HFFc6 (cell line): ENCODE results near the gene PRUNE2. TPM values are rescaled to one million over a fixed set of nuclear protein-coding genes. Genes with fewer than 3 reads are reported as not detected.

Experiments used
- DNase-seq: peaks from one replicate; pipeline ENCODE4 v3.0.0-alpha.2; 2018
- H3K27ac Mint-ChIP-seq: 2 replicates; pipeline ENCODE4 v1.8.0; 2020; ENCODE audit warnings: mild to moderate bottlenecking, mixed read lengths
- H3K27me3 Mint-ChIP-seq: 2 replicates; pipeline ENCODE4 v1.8.0; 2021; ENCODE audit warnings: mild to moderate bottlenecking, moderate library complexity, mixed read lengths; ENCODE audit not compliant: insufficient read depth
- H3K36me3 Mint-ChIP-seq: 2 replicates; pipeline ENCODE4 v1.8.0; 2021; ENCODE audit warnings: low read depth, mixed read lengths
- H3K4me1 Mint-ChIP-seq: 2 replicates; pipeline ENCODE4 v1.8.0; 2020; ENCODE audit warnings: low read depth, mixed read lengths
- H3K4me3 Mint-ChIP-seq: 2 replicates; pipeline ENCODE4 v1.8.0; 2020; ENCODE audit warnings: mild to moderate bottlenecking, moderate library complexity, mixed read lengths
- H3K9me3 Mint-ChIP-seq: 2 replicates; pipeline ENCODE4 v1.8.0; 2020; ENCODE audit warnings: mild to moderate bottlenecking, mixed read lengths
- total RNA-seq, 6 experiments: library from RNA; stranded (reverse); fragmentation: NEBNext Ultra II Directional; extraction: Animal tissue kit (Norgen Biotek cat#: 25700); gene quantifications; 2 replicates in 1 of 6; 3 replicates in 5 of 6; pipeline ENCODE4 v1.2.3, GENCODE V29; 2021
- TF ChIP-seq, protein P1 (sequence below): fragments of 200-600 bp; sonication (generic); IDR thresholded peaks from 2 replicates; pipeline ENCODE4 v1.5.0; 2021; ENCODE audit warnings: antibody characterized with exemption, mild to moderate bottlenecking

Gene PRUNE2
- total RNA-seq, 6 experiments from 2014 or later, result 0.02 to 0.29 (median 0.16) TPM; not detected in 2

DNA sequence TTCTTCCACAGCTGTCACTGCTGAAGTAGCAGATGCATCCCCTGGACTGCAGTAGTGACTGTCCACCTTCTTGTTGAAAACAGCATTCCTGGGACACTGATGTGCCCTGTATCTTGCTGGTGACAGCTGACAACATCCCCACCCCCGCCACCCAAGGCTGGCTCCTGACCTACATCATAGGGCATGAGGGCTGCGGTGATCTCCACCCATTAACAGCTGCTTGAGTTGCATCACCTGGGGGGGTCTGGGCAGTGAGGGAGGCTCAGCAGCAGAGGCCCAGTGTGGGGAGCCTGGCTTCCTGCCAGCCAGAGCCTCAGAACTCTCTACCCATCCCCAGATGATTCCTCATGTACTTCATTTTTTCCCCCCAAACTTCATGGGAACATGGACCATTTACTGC is 4.1 kb downstream of the PRUNE2 start:
- H3K4me1 Mint-ChIP-seq, result no peaks in the 10 kb centered on the region
- TF ChIP-seq, protein P1, sequence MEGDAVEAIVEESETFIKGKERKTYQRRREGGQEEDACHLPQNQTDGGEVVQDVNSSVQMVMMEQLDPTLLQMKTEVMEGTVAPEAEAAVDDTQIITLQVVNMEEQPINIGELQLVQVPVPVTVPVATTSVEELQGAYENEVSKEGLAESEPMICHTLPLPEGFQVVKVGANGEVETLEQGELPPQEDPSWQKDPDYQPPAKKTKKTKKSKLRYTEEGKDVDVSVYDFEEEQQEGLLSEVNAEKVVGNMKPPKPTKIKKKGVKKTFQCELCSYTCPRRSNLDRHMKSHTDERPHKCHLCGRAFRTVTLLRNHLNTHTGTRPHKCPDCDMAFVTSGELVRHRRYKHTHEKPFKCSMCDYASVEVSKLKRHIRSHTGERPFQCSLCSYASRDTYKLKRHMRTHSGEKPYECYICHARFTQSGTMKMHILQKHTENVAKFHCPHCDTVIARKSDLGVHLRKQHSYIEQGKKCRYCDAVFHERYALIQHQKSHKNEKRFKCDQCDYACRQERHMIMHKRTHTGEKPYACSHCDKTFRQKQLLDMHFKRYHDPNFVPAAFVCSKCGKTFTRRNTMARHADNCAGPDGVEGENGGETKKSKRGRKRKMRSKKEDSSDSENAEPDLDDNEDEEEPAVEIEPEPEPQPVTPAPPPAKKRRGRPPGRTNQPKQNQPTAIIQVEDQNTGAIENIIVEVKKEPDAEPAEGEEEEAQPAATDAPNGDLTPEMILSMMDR, result no peak
- no peaks in the 10 kb centered on the region for H3K36me3 Mint-ChIP-seq
- no peak for DNase-seq
- no peak overlapping the region for H3K27ac Mint-ChIP-seq
- no peak overlapping the region for H3K4me3 Mint-ChIP-seq
- no peaks in the 10 kb centered on the region for H3K9me3 Mint-ChIP-seq
- H3K27me3 Mint-ChIP-seq, result peaks cover 39% of the 10 kb centered on the region

DNA sequence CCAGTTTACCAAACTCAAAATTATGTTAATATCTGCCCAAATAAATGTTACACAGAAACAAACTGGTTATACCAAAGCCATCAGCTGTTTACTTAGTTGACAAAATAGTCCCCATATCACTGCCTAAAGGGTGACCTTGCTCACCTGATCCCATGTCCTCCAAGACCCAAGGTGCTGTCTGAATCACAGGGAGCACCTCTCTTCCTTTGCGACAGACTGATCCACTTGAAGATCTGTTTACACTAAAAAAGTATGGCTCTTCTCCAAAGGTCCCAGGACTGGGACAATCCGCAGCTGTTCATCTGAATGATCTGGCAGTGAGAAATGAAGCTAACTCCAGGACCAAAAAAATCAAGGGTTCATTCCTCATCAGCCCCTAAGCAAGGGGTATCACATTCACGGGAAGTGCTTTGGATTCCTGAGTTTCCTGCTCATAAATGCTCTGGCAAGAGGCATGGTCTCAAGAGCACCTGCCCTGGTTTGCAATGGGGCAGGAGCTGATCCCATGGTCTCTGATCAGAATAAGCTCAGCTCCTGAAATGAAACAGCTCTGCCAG is 5.0 kb downstream of the PRUNE2 start:
- TF ChIP-seq, protein P1, result no peak
- peaks cover 34% of the 10 kb centered on the region for H3K27me3 Mint-ChIP-seq
- H3K4me1 Mint-ChIP-seq, result no peaks in the 10 kb centered on the region
- DNase-seq, result no peak
- H3K9me3 Mint-ChIP-seq, result no peaks in the 10 kb centered on the region
- H3K4me3 Mint-ChIP-seq, result no peak overlapping the region
- no peak overlapping the region for H3K27ac Mint-ChIP-seq
- no peaks in the 10 kb centered on the region for H3K36me3 Mint-ChIP-seq

DNA sequence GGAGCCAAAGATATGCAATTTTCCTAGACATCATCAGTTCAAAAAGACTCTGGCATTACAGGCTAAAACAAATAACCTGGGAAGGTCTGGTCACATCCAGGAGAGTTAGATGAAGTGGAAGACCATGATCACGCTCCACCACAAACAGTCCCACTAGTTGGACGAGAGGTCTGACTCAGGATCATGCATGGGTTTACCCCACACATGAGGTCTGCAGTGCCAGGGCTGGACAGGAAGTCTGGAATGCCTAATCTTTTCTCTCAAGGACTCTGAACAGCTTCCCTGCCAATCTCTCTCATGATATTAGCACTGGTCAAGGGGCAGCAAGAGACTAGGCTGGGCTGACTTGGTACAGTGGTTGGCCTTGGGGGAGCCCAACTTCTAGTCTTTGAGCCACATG is 7.1 kb downstream of the PRUNE2 start:
- H3K9me3 Mint-ChIP-seq, result no peaks in the 10 kb centered on the region
- H3K4me3 Mint-ChIP-seq, result no peak overlapping the region
- H3K27me3 Mint-ChIP-seq, result peaks cover 28% of the 10 kb centered on the region
- H3K4me1 Mint-ChIP-seq, result no peaks in the 10 kb centered on the region
- TF ChIP-seq, protein P1, result no peak
- H3K36me3 Mint-ChIP-seq, result no peaks in the 10 kb centered on the region
- no peak overlapping the region for H3K27ac Mint-ChIP-seq
- DNase-seq, result no peak

DNA sequence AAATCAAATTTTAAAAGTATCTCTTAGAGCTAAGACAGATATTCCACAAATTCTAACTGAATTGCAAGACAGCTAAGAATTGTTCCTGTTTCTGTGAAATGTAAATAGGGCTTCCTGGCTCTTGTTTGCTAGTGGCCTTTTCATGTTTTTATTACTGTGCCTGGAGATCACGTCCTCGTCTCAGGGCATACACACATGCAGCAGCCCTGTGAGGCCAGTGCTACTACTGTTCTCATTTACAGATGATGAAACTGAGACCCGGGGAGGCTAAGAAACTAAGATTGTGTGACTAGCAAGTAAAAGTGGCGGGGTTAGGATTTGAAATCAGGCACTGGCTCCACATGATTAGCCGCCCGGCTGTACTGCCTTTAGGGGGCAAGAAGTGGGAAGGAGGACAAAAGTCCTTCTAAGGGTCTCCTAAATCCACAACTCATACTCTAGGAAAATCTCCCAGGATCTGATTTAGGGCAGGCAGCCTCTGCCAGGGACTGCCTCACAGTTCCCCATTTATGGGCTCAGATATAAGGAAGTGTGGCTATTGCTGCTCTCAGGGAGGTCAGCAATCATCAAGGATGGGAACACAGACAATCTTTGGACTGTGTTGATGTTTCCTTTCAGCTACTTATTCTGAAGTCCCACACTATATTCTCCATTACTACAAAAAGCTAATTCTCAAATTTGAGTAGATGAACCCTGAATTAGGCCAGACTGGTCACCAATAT is 7.9 kb downstream of the PRUNE2 start:
- no peaks in the 10 kb centered on the region for H3K4me1 Mint-ChIP-seq
- peaks cover 28% of the 10 kb centered on the region for H3K27me3 Mint-ChIP-seq
- DNase-seq, result no peak
- no peak overlapping the region for H3K4me3 Mint-ChIP-seq
- H3K9me3 Mint-ChIP-seq, result no peaks in the 10 kb centered on the region
- no peaks in the 10 kb centered on the region for H3K36me3 Mint-ChIP-seq
- no peak overlapping the region for H3K27ac Mint-ChIP-seq
- TF ChIP-seq, protein P1, result no peak

DNA sequence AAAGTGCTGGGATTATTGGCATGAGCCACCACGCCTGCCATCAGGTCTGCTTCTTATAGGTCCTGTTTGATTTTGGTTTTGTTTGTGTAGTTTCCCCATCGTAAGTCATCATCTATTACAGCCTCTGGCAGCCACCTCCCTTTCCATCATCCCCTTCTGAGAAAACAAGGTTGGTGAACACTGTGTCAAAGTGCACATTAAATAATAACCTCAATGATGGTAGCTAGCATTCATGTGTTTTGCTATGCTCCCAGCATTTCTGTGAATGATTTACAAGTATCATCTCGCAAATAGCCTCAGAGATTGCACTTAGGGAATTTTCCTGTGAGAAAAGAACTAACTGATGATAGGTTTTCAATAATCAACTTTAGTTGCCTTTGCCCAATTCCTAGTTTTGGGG is 9.9 kb downstream of the PRUNE2 start:
- H3K27ac Mint-ChIP-seq, result no peak overlapping the region
- no peaks in the 10 kb centered on the region for H3K36me3 Mint-ChIP-seq
- DNase-seq, result no peak
- no peak overlapping the region for H3K4me3 Mint-ChIP-seq
- H3K27me3 Mint-ChIP-seq, result peaks cover 19% of the 10 kb centered on the region
- H3K9me3 Mint-ChIP-seq, result no peaks in the 10 kb centered on the region
- TF ChIP-seq, protein P1, result no peak
- H3K4me1 Mint-ChIP-seq, result no peaks in the 10 kb centered on the region
